NCI-H345 (cell line): ENCODE measurements around the gene FBRSL1.
A peak's percentile ranks its signal among the peaks of the same experiment; 100 is the strongest.
"Not testable (repeated sequence)": the region's sequence is repeated elsewhere in the genome, so short reads cannot be mapped to it uniquely, and the experiment has no call there.

ENCODE experiments used
- DNase-seq: peaks from one replicate; lab custom pipeline; 2025; lab: John Stamatoyannopoulos, UW

The FBRSL1 gene

GRCh38 chr12:132471011-132471857 lies 18.7 kb upstream of the FBRSL1 start:
- no peak for DNase-seq

- DNase-seq = no peak
These were observed 18.1 kb upstream of the FBRSL1 start for GRCh38 chr12:132471858-132472255.

GRCh38 chr12:132472386-132472785 lies 17.6 kb upstream of the FBRSL1 start:
- no peak for DNase-seq

GRCh38 chr12:132474237-132474741 lies 15.7 kb upstream of the FBRSL1 start:
- DNase-seq = no peak

GRCh38 chr12:132474799-132475303 lies 15.1 kb upstream of the FBRSL1 start:
- DNase-seq = not testable (repeated sequence)

- DNase-seq = peak; percentile 69
These were observed 14.5 kb upstream of the FBRSL1 start for GRCh38 chr12:132475304-132476037.

GRCh38 chr12:132476038-132476414 lies 13.9 kb upstream of the FBRSL1 start:
- no peak for DNase-seq

GRCh38 chr12:132476421-132476820 lies 13.5 kb upstream of the FBRSL1 start:
- DNase-seq = no peak

- no peak for DNase-seq
These were observed 12.8 kb upstream of the FBRSL1 start for GRCh38 chr12:132477017-132477702.

GRCh38 chr12:132477703-132478432 lies 12.1 kb upstream of the FBRSL1 start:
- no peak for DNase-seq

GRCh38 chr12:132478433-132478803 lies 11.5 kb upstream of the FBRSL1 start:
- DNase-seq = no peak

- no peak for DNase-seq
These were observed 11.1 kb upstream of the FBRSL1 start for GRCh38 chr12:132478845-132479244.

- no peak for DNase-seq
These were observed 10.7 kb upstream of the FBRSL1 start for GRCh38 chr12:132479291-132479690.

GRCh38 chr12:132479938-132480622 lies 9.9 kb upstream of the FBRSL1 start:
- DNase-seq = no peak

GRCh38 chr12:132480623-132481132 lies 9.3 kb upstream of the FBRSL1 start:
- no peak for DNase-seq

GRCh38 chr12:132481345-132481744 lies 8.6 kb upstream of the FBRSL1 start:
- DNase-seq = no peak

GRCh38 chr12:132481771-132482745 lies 7.9 kb upstream of the FBRSL1 start:
- no peak for DNase-seq

- DNase-seq = no peak
These were observed 7.2 kb upstream of the FBRSL1 start for GRCh38 chr12:132482771-132483170.

- DNase-seq = no peak
These were observed 6.7 kb upstream of the FBRSL1 start for GRCh38 chr12:132483208-132483607.

- DNase-seq = no peak
These were observed 6.3 kb upstream of the FBRSL1 start for GRCh38 chr12:132483612-132484011.
